ENCODE results near the gene DRC1. TPM values are rescaled to one million over a fixed set of nuclear protein-coding genes. Genes with fewer than 3 reads are reported as not detected.
"Not testable (repeated sequence)": the region's sequence is repeated elsewhere in the genome, so short reads cannot be mapped to it uniquely, and the experiment has no call there.

The DRC1 gene
- total and polyA plus RNA-seq, 2 donors, result 1.0 TPM; not detected in 1

GRCh38 chr2:26465981-26466471, 64.3 kb downstream of the DRC1 start:
- DNase-seq (ENCODE audit: extremely low spot score), result no peak
- H3K4me3 ChIP-seq (ENCODE audit: low read depth, low read length), result no peak overlapping the region
- H3K36me3 ChIP-seq (ENCODE audit: insufficient read depth), result no peaks in the 10 kb centered on the region
- H3K4me1 ChIP-seq (ENCODE audit: insufficient read depth), result no peaks in the 10 kb centered on the region
- WGBS, result 85% methylated on average over 10 of the region's 10 CpGs
- no peak overlapping the region for H3K27ac ChIP-seq (ENCODE audit: low read depth)

GRCh38 chr2:26466662-26467310, 65.1 kb downstream of the DRC1 start:
- 88% methylated on average over 22 of the region's 22 CpGs for WGBS
- no peak for DNase-seq (ENCODE audit: extremely low spot score)
- Histone ChIP-seq H3K27ac (ENCODE audit: low read depth) (no peak overlapping the region), H3K4me1 (ENCODE audit: insufficient read depth) (no peaks in the 10 kb centered on the region), H3K4me3 (ENCODE audit: low read depth, low read length) (no peak overlapping the region), H3K36me3 (ENCODE audit: insufficient read depth) (no peaks in the 10 kb centered on the region)

GRCh38 chr2:26468544-26468943, 66.8 kb downstream of the DRC1 start:
- H3K4me3 ChIP-seq (ENCODE audit: low read depth, low read length); H3K4me1 ChIP-seq (ENCODE audit: insufficient read depth); H3K36me3 ChIP-seq (ENCODE audit: insufficient read depth); DNase-seq (ENCODE audit: extremely low spot score); H3K27ac ChIP-seq (ENCODE audit: low read depth): not testable (repeated sequence)
- WGBS, result 96% methylated on average over 1 of the region's 1 CpG

GRCh38 chr2:26469092-26469710, 67.5 kb downstream of the DRC1 start:
- no peak overlapping the region for H3K27ac ChIP-seq (ENCODE audit: low read depth)
- no peak overlapping the region for H3K4me3 ChIP-seq (ENCODE audit: low read depth, low read length)
- H3K4me1 ChIP-seq (ENCODE audit: insufficient read depth), result no peaks in the 10 kb centered on the region
- 20% methylated on average over 5 of the region's 5 CpGs for WGBS
- H3K36me3 ChIP-seq (ENCODE audit: insufficient read depth), result no peaks in the 10 kb centered on the region
- DNase-seq (ENCODE audit: extremely low spot score), result no peak

- WGBS, result 90% methylated on average over 7 of the region's 7 CpGs
- Histone ChIP-seq H3K36me3 (ENCODE audit: insufficient read depth) (no peaks in the 10 kb centered on the region), H3K27ac (ENCODE audit: low read depth) (no peak overlapping the region), H3K4me3 (ENCODE audit: low read depth, low read length) (no peak overlapping the region), H3K4me1 (ENCODE audit: insufficient read depth) (no peaks in the 10 kb centered on the region)
- DNase-seq (ENCODE audit: extremely low spot score), result no peak
Observed at GRCh38 chr2:26469955-26470354, 68.2 kb downstream of the DRC1 start.

- no peak overlapping the region for H3K27ac ChIP-seq (ENCODE audit: low read depth)
- WGBS, result 91% methylated on average over 9 of the region's 9 CpGs
- H3K4me3 ChIP-seq (ENCODE audit: low read depth, low read length), result no peak overlapping the region
- H3K4me1 ChIP-seq (ENCODE audit: insufficient read depth), result no peaks in the 10 kb centered on the region
- DNase-seq (ENCODE audit: extremely low spot score), result no peak
- H3K36me3 ChIP-seq (ENCODE audit: insufficient read depth), result no peaks in the 10 kb centered on the region
Observed at GRCh38 chr2:26470601-26471260, 69.0 kb downstream of the DRC1 start.

- DNase-seq (ENCODE audit: extremely low spot score), result no peak
- 39% methylated on average over 2 of the region's 2 CpGs for WGBS
- H3K36me3 ChIP-seq (ENCODE audit: insufficient read depth), result no peaks in the 10 kb centered on the region
- H3K27ac ChIP-seq (ENCODE audit: low read depth), result no peak overlapping the region
- no peak overlapping the region for H3K4me3 ChIP-seq (ENCODE audit: low read depth, low read length)
- H3K4me1 ChIP-seq (ENCODE audit: insufficient read depth), result no peaks in the 10 kb centered on the region
Observed at GRCh38 chr2:26471289-26471688, 69.6 kb downstream of the DRC1 start.

- Histone ChIP-seq H3K4me3 (ENCODE audit: low read depth, low read length) (no peak overlapping the region), H3K4me1 (ENCODE audit: insufficient read depth) (no peaks in the 10 kb centered on the region), H3K27ac (ENCODE audit: low read depth) (no peak overlapping the region), H3K36me3 (ENCODE audit: insufficient read depth) (no peaks in the 10 kb centered on the region)
- whole genome bisulfite sequencing, result 90% methylated on average over 25 of the region's 25 CpGs
- no peak for DNase-seq (ENCODE audit: extremely low spot score)
Observed at GRCh38 chr2:26471766-26472706, 70.3 kb downstream of the DRC1 start.

- no peak overlapping the region for H3K4me3 ChIP-seq (ENCODE audit: low read depth, low read length)
- no peak overlapping the region for H3K27ac ChIP-seq (ENCODE audit: low read depth)
- WGBS, result 92% methylated on average over 34 of the region's 34 CpGs
- H3K4me1 ChIP-seq (ENCODE audit: insufficient read depth), result no peaks in the 10 kb centered on the region
- no peak for DNase-seq (ENCODE audit: extremely low spot score)
- no peaks in the 10 kb centered on the region for H3K36me3 ChIP-seq (ENCODE audit: insufficient read depth)
Observed at GRCh38 chr2:26472821-26473655, 71.3 kb downstream of the DRC1 start.

GRCh38 chr2:26473796-26474195, 72.1 kb downstream of the DRC1 start:
- H3K36me3 ChIP-seq (ENCODE audit: insufficient read depth), result no peaks in the 10 kb centered on the region
- no peaks in the 10 kb centered on the region for H3K4me1 ChIP-seq (ENCODE audit: insufficient read depth)
- WGBS, result 93% methylated on average over 9 of the region's 9 CpGs
- no peak for DNase-seq (ENCODE audit: extremely low spot score)
- no peak overlapping the region for H3K4me3 ChIP-seq (ENCODE audit: low read depth, low read length)
- H3K27ac ChIP-seq (ENCODE audit: low read depth), result no peak overlapping the region

- Histone ChIP-seq H3K36me3 (ENCODE audit: insufficient read depth) (no peaks in the 10 kb centered on the region), H3K4me3 (ENCODE audit: low read depth, low read length) (no peak overlapping the region), H3K4me1 (ENCODE audit: insufficient read depth) (no peaks in the 10 kb centered on the region), H3K27ac (ENCODE audit: low read depth) (no peak overlapping the region)
- no peak for DNase-seq (ENCODE audit: extremely low spot score)
- WGBS, result 93% methylated on average over 14 of the region's 14 CpGs
Observed at GRCh38 chr2:26474261-26474785, 72.6 kb downstream of the DRC1 start.

GRCh38 chr2:26475037-26475436, 73.3 kb downstream of the DRC1 start:
- no peak for DNase-seq (ENCODE audit: extremely low spot score)
- H3K27ac ChIP-seq (ENCODE audit: low read depth), result no peak overlapping the region
- H3K36me3 ChIP-seq (ENCODE audit: insufficient read depth), result no peaks in the 10 kb centered on the region
- 95% methylated on average over 6 of the region's 6 CpGs for WGBS
- no peak overlapping the region for H3K4me3 ChIP-seq (ENCODE audit: low read depth, low read length)
- H3K4me1 ChIP-seq (ENCODE audit: insufficient read depth), result no peaks in the 10 kb centered on the region

Data from urinary bladder (tissue), 4 donors.